Endometrium (tissue), 2 donors: ENCODE data around the gene ZACN.
"Not testable (repeated sequence)": the region's sequence is repeated elsewhere in the genome, so short reads cannot be mapped to it uniquely, and the experiment has no call there.

Experiments
- FAIRE-seq: peaks from 2 replicates; lab custom pipeline; 2012; peaks lifted over from hg19 to GRCh38; lab: Jason Lieb, UNC
- donor health status: control.
- donor health status: control.

ZACN gene

GRCh38 chr17:76078860-76079534 lies at the start of gene ZACN:
Gene ZACN (plus strand): TSS chr17:76079182. CDS start chr17:76079265, 83 bp downstream.
- no peak for FAIRE-seq

GRCh38 chr17:76032073-76032779 lies 46.8 kb upstream of the ZACN start:
- no peak for FAIRE-seq

DNA sequence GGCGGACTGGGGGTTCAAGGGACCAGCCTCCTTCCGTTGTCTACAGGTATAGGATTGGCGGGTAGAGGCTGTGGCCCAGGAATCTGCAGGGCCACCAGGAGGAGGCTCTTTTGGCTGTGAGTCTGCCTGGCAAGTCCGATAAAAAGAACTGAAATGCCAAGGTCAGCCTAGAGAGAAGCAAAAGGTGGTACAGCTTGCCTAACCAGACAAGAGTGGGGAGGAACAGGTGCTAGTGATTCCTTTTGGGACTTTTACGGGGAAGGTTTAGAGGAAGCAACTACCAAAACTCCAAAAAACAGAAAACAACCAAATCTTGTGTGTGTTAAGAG lies 46.2 kb upstream of the ZACN start:
- FAIRE-seq: no peak

DNA sequence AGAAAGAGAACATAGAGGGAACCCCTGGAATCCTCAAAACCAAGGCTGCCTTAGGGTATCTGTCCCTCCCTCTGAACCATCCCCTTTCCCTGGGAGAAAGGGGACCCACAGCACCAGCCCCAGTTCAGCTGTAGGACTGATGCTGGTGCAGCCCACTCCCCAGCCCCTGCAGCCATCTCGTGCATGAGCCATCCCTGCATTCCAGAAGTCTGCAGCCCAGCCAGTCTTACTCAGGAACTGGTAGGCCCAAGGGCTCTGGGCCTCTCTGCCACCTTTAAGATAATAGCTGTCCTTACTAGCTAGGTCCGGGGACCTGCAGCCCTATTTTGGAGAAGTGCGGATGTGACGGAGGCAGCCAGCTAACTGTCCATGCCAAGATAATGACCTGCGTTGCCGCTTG lies 45.8 kb upstream of the ZACN start:
- no peak for FAIRE-seq

DNA sequence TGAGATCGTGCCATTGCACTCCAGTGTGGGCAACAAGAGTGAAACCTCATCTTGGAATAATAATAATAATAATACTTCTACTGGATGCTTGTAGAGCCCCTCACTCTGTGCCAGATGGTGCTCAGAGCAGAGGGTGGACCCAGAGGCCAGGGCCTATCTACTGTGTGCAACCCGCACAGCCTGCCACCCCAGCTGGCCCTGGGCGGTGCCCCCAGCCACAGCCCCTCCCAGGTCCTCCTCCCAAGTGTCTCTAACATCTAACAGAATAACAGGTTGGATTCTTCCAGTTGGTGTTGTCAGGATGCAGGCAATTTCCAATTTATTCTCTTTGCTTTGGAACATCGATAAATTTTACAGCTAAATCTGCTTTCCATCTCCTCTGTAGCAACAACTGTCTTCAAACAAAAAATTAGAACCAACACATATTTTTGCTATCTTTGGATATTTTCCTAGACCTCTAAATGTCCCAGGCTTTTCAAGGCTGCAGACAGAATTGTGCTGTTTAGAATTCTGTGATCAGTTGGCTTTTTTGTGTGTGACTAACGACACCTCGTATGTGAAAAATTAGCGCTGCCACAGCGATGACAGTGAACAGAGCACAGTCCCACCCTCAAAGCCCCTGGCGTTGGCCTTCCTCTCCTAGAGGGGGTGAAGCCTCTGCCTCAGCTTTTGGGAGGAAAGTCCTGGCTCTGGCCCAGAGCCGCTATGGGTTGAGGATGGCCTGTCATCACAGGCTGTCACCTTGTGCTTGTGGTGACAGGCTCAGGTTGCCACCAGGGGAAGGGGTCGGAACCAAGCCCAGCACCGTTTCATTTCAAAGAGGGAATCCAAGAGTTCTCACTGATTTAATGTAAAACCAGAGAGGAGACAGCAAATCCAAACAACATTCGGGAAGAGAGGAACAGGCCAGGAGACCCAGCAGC lies 44.3 kb upstream of the ZACN start:
- no peak for FAIRE-seq

DNA sequence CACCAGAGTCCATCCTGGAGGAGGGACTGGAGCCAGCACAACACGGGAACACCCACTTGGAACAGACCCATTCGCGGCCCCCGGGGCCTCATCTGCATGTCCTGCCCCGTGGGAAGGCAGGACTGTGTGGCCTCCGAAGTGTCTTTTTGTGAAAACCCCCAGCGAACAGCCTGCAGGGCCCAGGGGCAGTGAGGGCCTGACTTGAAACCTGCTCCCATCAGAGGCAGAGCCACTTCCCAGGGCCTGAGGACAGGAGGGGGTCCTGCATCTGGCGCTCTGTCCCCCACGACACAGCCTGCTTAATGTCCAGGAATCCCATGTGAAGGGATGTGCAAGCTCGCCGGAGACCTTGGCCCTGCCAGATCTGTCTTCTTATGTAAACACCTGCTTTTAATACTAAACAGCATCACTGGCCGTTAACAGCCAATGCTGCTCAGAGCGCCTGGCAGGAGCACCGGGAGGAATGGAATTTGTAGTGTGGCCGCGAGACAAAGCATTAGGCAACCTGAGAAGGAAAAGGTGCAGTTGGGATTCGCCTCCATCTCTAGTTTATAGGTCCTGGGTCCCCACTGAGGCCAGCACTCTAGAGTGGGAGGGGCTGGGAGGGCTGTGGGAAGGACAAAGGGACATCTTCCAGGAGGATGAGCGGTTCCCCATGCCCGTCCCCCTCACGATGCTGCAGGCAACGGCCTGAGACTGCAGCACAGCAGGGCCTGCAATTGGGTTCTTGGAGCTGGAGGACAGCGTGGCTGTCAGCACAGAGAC lies 42.3 kb upstream of the ZACN start:
- no peak for FAIRE-seq

GRCh38 chr17:76038050-76038449 lies 40.9 kb upstream of the ZACN start:
- no peak for FAIRE-seq

DNA sequence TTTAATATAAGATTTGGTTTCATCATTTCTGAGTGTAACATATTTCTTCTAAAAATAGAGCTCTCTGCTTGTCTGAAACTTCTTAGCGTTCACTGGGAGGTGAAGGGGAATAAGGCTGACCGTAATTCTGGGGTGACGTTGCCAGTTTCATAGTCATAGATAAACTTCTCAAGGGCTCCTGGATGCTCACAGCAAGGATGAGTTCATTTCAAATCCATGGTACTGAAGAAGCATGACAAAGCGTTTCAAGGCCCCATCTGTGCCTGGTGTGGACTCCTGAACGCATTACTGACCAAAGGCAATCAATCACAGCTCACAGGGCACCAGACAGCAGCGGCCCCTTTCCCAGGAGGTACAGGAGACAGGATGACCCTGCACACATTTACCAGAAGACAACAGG lies 39.9 kb upstream of the ZACN start:
- FAIRE-seq: no peak

- FAIRE-seq: no peak
These were observed 38.6 kb upstream of the ZACN start for GRCh38 chr17:76040376-76040775.

GRCh38 chr17:76042868-76043267 lies 36.1 kb upstream of the ZACN start:
- not testable (repeated sequence) for FAIRE-seq

DNA sequence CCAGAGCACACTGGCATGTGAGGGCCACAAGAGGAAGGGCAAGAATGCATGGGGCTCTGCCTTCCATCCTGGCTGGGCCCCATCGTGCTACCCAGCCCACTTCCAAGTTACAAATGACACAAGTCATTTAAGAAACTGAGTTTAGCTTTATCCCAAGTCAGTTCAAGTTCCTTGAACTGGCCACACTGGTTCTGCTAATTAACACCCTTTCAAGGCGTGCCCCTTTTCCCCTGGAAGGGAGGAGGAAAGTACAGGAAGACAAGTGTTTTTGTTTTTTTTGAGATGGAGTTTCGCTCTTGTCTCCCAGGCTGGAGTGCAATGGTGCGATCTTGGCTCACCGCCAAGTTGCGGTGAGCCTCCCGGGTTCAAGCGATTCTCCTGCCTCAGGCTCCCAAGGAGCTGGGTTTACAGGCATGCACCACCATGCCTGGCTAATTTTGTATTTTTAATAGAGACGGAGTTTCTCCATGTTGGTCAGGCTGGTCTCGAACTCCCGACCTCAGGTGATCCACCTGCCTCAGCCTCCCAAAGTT lies 34.4 kb upstream of the ZACN start:
- FAIRE-seq: not testable (repeated sequence)

DNA sequence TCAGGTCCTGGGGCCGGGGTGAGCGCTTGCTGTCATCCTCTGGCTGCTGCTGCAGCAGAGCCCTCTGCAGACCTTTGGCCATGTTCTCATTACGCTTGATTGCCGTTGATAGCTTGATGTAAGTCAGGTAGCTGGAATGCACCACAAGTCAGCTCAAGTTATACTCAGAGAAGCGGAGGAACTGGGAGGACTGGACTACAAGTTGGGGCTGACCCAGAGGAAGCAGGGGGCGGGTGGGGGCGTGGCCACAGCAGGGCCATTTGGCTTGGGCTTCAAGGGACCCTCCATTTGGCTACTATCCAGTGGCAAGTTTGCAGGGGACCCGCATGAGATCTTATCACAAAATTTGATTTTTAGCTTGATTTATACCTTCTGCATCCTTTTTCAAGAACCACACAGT lies 32.9 kb upstream of the ZACN start:
- no peak for FAIRE-seq

- no peak for FAIRE-seq
These were observed 30.9 kb upstream of the ZACN start for GRCh38 chr17:76048025-76048605.

GRCh38 chr17:76048711-76049110 lies 30.3 kb upstream of the ZACN start:
- no peak for FAIRE-seq

GRCh38 chr17:76049239-76049638 lies 29.7 kb upstream of the ZACN start:
- FAIRE-seq: no peak

GRCh38 chr17:76049836-76050537 lies 29.0 kb upstream of the ZACN start:
- FAIRE-seq: no peak

DNA sequence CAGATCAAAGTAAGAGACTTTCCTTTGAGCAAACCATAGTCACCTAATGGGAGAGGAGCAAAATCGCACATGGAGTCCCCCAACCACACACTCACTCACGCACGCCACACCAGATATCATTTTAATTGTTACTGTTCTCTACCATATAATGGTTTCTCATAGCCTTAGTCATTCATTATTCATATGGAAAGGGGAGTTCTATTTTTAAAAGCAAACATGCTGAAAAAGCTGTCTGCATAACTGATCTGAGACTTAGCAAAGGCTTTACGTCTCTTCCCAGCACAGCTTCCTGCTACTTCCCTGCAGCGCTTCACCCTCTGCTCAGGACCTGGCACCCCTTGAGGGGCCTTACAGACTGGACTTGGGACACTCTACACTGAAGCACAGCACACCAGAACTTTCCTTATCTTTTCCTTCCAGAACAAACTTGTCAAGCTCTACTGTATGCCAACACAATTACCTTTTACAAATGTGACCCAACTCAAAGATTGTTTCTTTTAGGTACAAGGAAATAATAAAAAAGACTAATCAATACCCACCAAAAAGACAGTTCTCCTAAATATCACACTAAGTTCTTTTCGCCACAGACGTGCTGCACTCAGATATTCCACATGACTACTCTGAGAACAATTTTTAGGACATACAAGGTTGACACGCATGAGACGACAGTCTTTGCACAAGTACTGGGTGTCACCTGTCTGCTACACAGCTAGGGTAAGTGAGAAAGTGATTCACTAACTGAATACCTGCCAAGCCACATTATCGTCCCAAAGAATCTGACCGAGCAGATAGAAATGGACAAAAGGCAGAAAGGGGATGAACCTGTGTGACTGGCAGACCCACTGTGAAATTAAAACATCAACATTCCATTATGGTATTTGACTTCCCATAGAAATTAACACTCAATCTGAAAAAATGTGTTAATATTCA lies 28.2 kb upstream of the ZACN start:
- no peak for FAIRE-seq

GRCh38 chr17:76051561-76051960 lies 27.4 kb upstream of the ZACN start:
- no peak for FAIRE-seq

DNA sequence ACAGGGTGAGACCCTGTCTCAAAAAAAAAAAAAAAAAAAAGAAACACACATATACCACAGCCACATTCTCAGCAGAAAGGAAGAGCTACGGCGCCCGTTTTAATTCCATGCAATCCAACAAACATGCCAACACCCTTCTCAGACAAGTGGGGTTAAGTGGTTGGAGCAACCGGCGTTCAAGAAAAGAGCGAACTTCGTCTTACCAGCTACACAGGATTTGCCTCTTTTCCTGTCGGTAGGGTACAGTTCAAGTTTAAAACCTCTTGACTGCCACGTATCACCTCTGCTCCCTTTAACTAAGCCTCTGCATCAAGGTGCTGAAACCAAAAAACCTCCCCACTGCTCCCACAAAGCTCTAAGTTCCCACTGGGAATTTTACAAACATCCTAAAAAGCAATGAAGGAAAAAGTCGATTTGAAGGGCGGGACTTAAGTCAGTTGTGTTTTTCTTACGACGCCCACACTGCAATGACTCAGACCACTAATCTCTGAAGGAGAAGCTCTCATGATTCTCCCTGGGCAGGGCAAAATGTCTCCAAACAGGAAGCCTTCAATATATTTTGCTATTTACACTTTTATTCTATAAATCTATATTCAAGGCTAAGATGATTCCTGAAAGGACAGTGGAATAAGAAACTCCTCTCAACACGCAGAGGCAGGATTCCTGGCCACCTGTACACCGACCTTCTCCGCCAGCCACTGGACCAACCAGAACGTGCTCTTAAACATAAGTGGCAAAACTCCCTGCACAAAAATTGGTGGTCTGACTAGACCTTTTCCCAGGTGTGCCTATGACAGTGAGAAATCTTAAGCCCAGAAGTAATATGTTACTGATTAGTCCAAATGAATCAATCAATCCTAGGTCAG lies 25.5 kb upstream of the ZACN start:
- FAIRE-seq: no peak
